K562 (cell line): ENCODE results near the gene DAAM1. TPM values are rescaled to one million over a fixed set of nuclear protein-coding genes. Genes with fewer than 3 reads are reported as not detected.
A peak's percentile ranks its signal among the peaks of the same experiment; 100 is the strongest.

Source experiments
- ATF1 ChIP-seq, 2 experiments: fragments of 450-650 bp in 1 of 2; IDR thresholded peaks; 2 replicates each; pipeline ENCODE4 v1.6.1; 2016; ENCODE audit warnings: missing compliant biosample characterization in 1 of 2, missing genetic modification characterization in 1 of 2
- CXXC5 ChIP-seq: fragments of 250-450 bp; sonication (Bioruptor Pico); IDR thresholded peaks from 2 replicates; pipeline ENCODE4 v1.8.0; 2022; ENCODE audit warnings: inconsistent platforms, mild to moderate bottlenecking, moderate library complexity
- MTF1 ChIP-seq: fragments of 250-450 bp; sonication (Bioruptor Pico); IDR thresholded peaks from 2 replicates; pipeline ENCODE4 v1.9.0; 2021; ENCODE audit warnings: moderate library complexity, mild to moderate bottlenecking, inconsistent platforms, borderline replicate concordance
- NBN ChIP-seq: fragments of 450-650 bp; IDR thresholded peaks from 2 replicates; pipeline ENCODE4 v1.6.1; 2016; ENCODE audit warnings: low read depth, mild to moderate bottlenecking
- NFE2 ChIP-seq: IDR thresholded peaks from 2 replicates; pipeline ENCODE4 v1.6.1; 2014; ENCODE audit warnings: antibody characterized with exemption, low read depth
- RFX5 ChIP-seq: IDR thresholded peaks from 2 replicates; pipeline ENCODE4 v1.6.1; 2011; ENCODE audit warnings: low read depth, mild to moderate bottlenecking, improper control_type of control experiment, low read length
- SOX6 ChIP-seq: fragments of 450-650 bp; IDR thresholded peaks from 2 replicates; pipeline ENCODE4 v1.6.1; 2014; ENCODE audit warnings: mild to moderate bottlenecking
- STAT5B ChIP-seq: fragments of 250-450 bp; sonication (Bioruptor Pico); IDR thresholded peaks from 2 replicates; pipeline ENCODE4 v1.8.0; 2021; ENCODE audit warnings: mild to moderate bottlenecking, inconsistent platforms
- TCFL5 ChIP-seq: fragments of 250-450 bp; sonication (Bioruptor Pico); conservative IDR thresholded peaks from 2 replicates; pipeline ENCODE4 v1.6.1; 2021; ENCODE audit warnings: mild to moderate bottlenecking, moderate library complexity, matching md5 sums
- TRIM24 ChIP-seq, 2 experiments: fragments of 450-650 bp; IDR thresholded peaks; 2 replicates each; pipeline ENCODE4 v1.6.1; 2016
- polyA plus RNA-seq, 8 experiments: library from polyadenylated mRNA; depleted of rRNA in 4 of 8; stranded (reverse) in 5 of 8; unstranded in 3 of 8; fragments of >200 nt; fragmentation: Nextera tagmentation in 2 of 8; fragmentation: Illumina TruSeq in 1 of 8; extraction: Ambion mirVana in 2 of 8; extraction: Trizol in 1 of 8; gene quantifications; 2 replicates each; pipeline versions ENCODE4 v1.2.1 to v1.2.3, GENCODE V29; 2011 to 2014; ENCODE audit warnings: inconsistent platforms in 1 of 8, missing spikeins in 1 of 8
- total RNA-seq, 7 experiments: library from RNA; depleted of rRNA in 6 of 7; stranded (reverse); fragments of >200 nt in 6 of 7; fragmentation: Illumina TruSeq in 2 of 7; extraction: Trizol in 2 of 7; gene quantifications; 2 replicates each; pipeline versions ENCODE4 v1.2.1 to v1.2.3, GENCODE V29; 2011 to 2021; ENCODE audit warnings: low replicate concordance in 1 of 7
- TF ChIP-seq, protein P1 (sequence below): fragments of 250-450 bp; sonication (Bioruptor Pico); IDR thresholded peaks from 2 replicates; pipeline ENCODE4 v1.4.0; 2020
- TF ChIP-seq, protein P2 (sequence below): fragments of 450-650 bp; formaldehyde crosslinking; IDR thresholded peaks from 2 replicates; pipeline ENCODE4 v1.4.0; 2020; ENCODE audit warnings: mild to moderate bottlenecking, mixed read lengths
- TF ChIP-seq, protein P3 (sequence below): sonication (generic); formaldehyde crosslinking; IDR thresholded peaks from 2 replicates; pipeline ENCODE4 v1.8.0; 2023; ENCODE audit warnings: missing genetic modification reagents, mild to moderate bottlenecking, borderline replicate concordance

The DAAM1 gene
- total and polyA plus RNA-seq, 9 of the 15 experiments (the other 6 are each of a cell fraction or from before 2014, with no cell fraction given), result 3.6 to 11.6 (median 6.7) TPM

DNA sequence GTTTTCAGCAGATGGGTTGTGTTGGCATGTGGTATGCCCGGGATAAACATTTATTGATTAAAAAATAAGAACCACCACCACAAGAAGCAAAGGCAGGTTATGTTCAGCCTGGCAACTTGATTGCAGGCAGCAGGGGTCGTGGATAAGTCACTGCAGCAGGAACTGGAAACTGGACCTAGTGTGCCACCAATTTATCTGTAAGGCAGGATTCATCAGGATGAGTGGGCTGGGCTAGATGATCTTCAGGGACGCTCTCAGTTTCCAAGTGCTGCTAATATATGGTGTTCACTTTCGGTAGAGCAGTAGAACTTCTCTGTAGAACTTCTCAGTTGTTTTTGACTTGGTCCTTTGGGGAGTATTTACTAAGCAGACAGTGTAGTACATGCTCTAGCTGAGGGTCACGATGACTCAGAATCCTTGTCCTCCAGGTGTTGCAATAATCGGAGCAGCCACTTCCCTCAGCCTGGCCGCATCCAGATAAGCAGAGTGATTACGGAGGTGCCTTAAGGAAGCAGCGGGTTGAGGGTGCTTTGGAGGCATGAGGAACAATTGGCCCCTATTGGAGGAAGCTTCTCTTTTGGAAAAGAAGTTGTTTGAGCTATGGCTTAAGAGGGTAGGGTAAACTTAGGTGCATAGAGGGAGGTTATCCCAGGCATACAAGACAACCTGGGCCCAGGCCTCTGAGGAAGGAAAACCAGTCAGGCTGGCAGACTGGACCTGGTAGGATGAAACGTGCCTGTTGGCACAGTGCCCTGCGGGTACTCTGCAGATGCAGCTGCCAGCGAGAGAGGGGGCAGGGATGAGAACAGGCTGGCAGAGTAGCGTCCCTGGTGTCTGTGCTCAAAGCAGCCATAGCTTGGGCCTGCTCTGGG, 172.7 kb downstream of the DAAM1 start (continued):
- TF ChIP-seq, protein P1, sequence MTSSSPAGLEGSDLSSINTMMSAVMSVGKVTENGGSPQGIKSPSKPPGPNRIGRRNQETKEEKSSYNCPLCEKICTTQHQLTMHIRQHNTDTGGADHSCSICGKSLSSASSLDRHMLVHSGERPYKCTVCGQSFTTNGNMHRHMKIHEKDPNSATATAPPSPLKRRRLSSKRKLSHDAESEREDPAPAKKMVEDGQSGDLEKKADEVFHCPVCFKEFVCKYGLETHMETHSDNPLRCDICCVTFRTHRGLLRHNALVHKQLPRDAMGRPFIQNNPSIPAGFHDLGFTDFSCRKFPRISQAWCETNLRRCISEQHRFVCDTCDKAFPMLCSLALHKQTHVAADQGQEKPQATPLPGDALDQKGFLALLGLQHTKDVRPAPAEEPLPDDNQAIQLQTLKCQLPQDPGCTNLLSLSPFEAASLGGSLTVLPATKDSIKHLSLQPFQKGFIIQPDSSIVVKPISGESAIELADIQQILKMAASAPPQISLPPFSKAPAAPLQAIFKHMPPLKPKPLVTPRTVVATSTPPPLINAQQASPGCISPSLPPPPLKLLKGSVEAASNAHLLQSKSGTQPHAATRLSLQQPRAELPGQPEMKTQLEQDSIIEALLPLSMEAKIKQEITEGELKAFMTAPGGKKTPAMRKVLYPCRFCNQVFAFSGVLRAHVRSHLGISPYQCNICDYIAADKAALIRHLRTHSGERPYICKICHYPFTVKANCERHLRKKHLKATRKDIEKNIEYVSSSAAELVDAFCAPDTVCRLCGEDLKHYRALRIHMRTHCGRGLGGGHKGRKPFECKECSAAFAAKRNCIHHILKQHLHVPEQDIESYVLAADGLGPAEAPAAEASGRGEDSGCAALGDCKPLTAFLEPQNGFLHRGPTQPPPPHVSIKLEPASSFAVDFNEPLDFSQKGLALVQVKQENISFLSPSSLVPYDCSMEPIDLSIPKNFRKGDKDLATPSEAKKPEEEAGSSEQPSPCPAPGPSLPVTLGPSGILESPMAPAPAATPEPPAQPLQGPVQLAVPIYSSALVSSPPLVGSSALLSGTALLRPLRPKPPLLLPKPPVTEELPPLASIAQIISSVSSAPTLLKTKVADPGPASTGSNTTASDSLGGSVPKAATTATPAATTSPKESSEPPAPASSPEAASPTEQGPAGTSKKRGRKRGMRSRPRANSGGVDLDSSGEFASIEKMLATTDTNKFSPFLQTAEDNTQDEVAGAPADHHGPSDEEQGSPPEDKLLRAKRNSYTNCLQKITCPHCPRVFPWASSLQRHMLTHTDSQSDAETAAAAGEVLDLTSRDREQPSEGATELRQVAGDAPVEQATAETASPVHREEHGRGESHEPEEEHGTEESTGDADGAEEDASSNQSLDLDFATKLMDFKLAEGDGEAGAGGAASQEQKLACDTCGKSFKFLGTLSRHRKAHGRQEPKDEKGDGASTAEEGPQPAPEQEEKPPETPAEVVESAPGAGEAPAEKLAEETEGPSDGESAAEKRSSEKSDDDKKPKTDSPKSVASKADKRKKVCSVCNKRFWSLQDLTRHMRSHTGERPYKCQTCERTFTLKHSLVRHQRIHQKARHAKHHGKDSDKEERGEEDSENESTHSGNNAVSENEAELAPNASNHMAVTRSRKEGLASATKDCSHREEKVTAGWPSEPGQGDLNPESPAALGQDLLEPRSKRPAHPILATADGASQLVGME, result no peak
- TF ChIP-seq STAT5B (CRISPR knock-in tag) (no peak), MTF1 (no peak), SOX6 (peak; percentile 69; the same call in 1 of the 2 replicates), CXXC5 (CRISPR knock-in tag) (peak; percentile 72), NBN (no peak), TRIM24 (IDR thresholded peaks at IDR 0.05) (peak; percentile 59 to 79), ATF1 (CRISPR knock-in tag; IDR thresholded peaks at IDR 0.05) (no peak), ATF1 (tag; IDR thresholded peaks at IDR 0.05) (no peak), NFE2 (peak; percentile 78), RFX5 (no peak), TCFL5 (CRISPR knock-in tag) (no peak)
- TF ChIP-seq, protein P2, sequence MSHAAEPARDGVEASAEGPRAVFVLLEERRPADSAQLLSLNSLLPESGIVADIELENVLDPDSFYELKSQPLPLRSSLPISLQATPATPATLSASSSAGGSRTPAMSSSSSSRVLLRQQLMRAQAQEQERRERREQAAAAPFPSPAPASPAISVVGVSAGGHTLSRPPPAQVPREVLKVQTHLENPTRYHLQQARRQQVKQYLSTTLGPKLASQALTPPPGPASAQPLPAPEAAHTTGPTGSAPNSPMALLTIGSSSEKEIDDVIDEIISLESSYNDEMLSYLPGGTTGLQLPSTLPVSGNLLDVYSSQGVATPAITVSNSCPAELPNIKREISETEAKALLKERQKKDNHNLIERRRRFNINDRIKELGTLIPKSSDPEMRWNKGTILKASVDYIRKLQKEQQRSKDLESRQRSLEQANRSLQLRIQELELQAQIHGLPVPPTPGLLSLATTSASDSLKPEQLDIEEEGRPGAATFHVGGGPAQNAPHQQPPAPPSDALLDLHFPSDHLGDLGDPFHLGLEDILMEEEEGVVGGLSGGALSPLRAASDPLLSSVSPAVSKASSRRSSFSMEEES, result no peak
- TF ChIP-seq, protein P3, sequence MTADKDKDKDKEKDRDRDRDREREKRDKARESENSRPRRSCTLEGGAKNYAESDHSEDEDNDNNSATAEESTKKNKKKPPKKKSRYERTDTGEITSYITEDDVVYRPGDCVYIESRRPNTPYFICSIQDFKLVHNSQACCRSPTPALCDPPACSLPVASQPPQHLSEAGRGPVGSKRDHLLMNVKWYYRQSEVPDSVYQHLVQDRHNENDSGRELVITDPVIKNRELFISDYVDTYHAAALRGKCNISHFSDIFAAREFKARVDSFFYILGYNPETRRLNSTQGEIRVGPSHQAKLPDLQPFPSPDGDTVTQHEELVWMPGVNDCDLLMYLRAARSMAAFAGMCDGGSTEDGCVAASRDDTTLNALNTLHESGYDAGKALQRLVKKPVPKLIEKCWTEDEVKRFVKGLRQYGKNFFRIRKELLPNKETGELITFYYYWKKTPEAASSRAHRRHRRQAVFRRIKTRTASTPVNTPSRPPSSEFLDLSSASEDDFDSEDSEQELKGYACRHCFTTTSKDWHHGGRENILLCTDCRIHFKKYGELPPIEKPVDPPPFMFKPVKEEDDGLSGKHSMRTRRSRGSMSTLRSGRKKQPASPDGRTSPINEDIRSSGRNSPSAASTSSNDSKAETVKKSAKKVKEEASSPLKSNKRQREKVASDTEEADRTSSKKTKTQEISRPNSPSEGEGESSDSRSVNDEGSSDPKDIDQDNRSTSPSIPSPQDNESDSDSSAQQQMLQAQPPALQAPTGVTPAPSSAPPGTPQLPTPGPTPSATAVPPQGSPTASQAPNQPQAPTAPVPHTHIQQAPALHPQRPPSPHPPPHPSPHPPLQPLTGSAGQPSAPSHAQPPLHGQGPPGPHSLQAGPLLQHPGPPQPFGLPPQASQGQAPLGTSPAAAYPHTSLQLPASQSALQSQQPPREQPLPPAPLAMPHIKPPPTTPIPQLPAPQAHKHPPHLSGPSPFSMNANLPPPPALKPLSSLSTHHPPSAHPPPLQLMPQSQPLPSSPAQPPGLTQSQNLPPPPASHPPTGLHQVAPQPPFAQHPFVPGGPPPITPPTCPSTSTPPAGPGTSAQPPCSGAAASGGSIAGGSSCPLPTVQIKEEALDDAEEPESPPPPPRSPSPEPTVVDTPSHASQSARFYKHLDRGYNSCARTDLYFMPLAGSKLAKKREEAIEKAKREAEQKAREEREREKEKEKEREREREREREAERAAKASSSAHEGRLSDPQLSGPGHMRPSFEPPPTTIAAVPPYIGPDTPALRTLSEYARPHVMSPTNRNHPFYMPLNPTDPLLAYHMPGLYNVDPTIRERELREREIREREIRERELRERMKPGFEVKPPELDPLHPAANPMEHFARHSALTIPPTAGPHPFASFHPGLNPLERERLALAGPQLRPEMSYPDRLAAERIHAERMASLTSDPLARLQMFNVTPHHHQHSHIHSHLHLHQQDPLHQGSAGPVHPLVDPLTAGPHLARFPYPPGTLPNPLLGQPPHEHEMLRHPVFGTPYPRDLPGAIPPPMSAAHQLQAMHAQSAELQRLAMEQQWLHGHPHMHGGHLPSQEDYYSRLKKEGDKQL, result no peak
